Mesenchymal stem cell (in vitro differentiated cells and primary cell): ENCODE data around the gene NRXN3.

Experiments used
- DNase-seq: peaks from one replicate; pipeline ENCODE4 v3.0.0-alpha.2; 2013
- H2AFZ ChIP-seq: one replicate; pipeline ENCODE4 v1.6.1; 2013; ENCODE audit warnings: low read depth, mild to moderate bottlenecking, control low read depth, inconsistent platforms, low read length, moderate library complexity
- H2AK5ac ChIP-seq: 2 replicates; pipeline ENCODE4 v1.6.1; 2013; ENCODE audit warnings: low read length, moderate library complexity, mild to moderate bottlenecking, inconsistent platforms; ENCODE audit not compliant: severe bottlenecking
- H2BK120ac ChIP-seq: one replicate; pipeline ENCODE4 v1.6.1; 2013; ENCODE audit warnings: low read depth, mild to moderate bottlenecking, inconsistent platforms, low read length, moderate library complexity
- H2BK12ac ChIP-seq, 2 experiments: one replicate each; pipeline ENCODE4 v1.6.1; 2013; ENCODE audit warnings: inconsistent platforms in 2 of 2, low read length in 2 of 2, mild to moderate bottlenecking in 2 of 2, moderate library complexity in 2 of 2, control low read depth in 1 of 2
- H2BK15ac ChIP-seq: one replicate; pipeline ENCODE4 v1.6.1; 2013; ENCODE audit warnings: mild to moderate bottlenecking, low read depth, inconsistent platforms; ENCODE audit not compliant: poor library complexity, severe bottlenecking
- H2BK5ac ChIP-seq: 2 replicates; pipeline ENCODE4 v1.6.1; 2013; ENCODE audit warnings: low read depth, mild to moderate bottlenecking, low read length, control low read depth, inconsistent platforms; ENCODE audit not compliant: poor library complexity, severe bottlenecking
- H3K14ac ChIP-seq, 2 experiments: one replicate each; pipeline ENCODE4 v1.6.1; 2013; ENCODE audit warnings: inconsistent platforms in 2 of 2, low read length in 2 of 2, control low read depth in 1 of 2, mild to moderate bottlenecking in 1 of 2, moderate library complexity in 1 of 2
- H3K18ac ChIP-seq, 2 experiments: one replicate each; pipeline ENCODE4 v1.6.1; 2013; ENCODE audit warnings: inconsistent platforms in 2 of 2, low read length in 2 of 2, control low read depth in 1 of 2, low read depth in 1 of 2, mild to moderate bottlenecking in 1 of 2
- H3K23ac ChIP-seq, 2 experiments: one replicate each; pipeline ENCODE4 v1.6.1; 2013; ENCODE audit warnings: inconsistent platforms in 2 of 2, low read length in 2 of 2, mild to moderate bottlenecking in 2 of 2, moderate library complexity in 2 of 2, control low read depth in 1 of 2
- H3K27ac ChIP-seq: 2 replicates; pipeline ENCODE4 v1.5.1; 2013; ENCODE audit warnings: mild to moderate bottlenecking, moderate library complexity, low read length, control low read depth, inconsistent platforms; ENCODE audit not compliant: poor library complexity, severe bottlenecking
- H3K27me3 ChIP-seq, 2 experiments: 2 replicates each; pipeline versions ENCODE4 v1.6.1 to v1.7.0; 2013; ENCODE audit warnings: low read length in 2 of 2, mild to moderate bottlenecking in 2 of 2, moderate library complexity in 2 of 2, control low read depth in 1 of 2, inconsistent platforms in 1 of 2; ENCODE audit not compliant: control insufficient read depth in 1 of 2, insufficient read depth in 1 of 2
- H3K36me3 ChIP-seq, 2 experiments: 2 replicates each; pipeline versions ENCODE4 v1.6.1 to v1.7.0; 2013; ENCODE audit warnings: low read length in 2 of 2, control low read depth in 1 of 2, inconsistent platforms in 1 of 2, low read depth in 1 of 2, mild to moderate bottlenecking in 1 of 2; ENCODE audit not compliant: insufficient read depth in 2 of 2, control insufficient read depth in 1 of 2
- H3K4ac ChIP-seq, 2 experiments: one replicate each; pipeline ENCODE4 v1.6.1; 2013; ENCODE audit warnings: inconsistent platforms in 2 of 2, low read length in 2 of 2, mild to moderate bottlenecking in 2 of 2, moderate library complexity in 2 of 2, control low read depth in 1 of 2, low read depth in 1 of 2
- H3K4me1 ChIP-seq: 2 replicates; pipeline ENCODE4 v1.6.1; 2013; ENCODE audit warnings: low read depth, low read length, control low read depth; ENCODE audit not compliant: control insufficient read depth, insufficient read depth
- H3K4me2 ChIP-seq: 2 replicates; pipeline ENCODE4 v1.6.1; 2013; ENCODE audit warnings: low read length, mild to moderate bottlenecking, inconsistent platforms; ENCODE audit not compliant: poor library complexity, severe bottlenecking
- H3K4me3 ChIP-seq, 2 experiments: 2 replicates each; pipeline versions ENCODE4 v1.5.1 to v1.7.0; 2013; ENCODE audit warnings: low read length in 2 of 2, mild to moderate bottlenecking in 2 of 2, control low read depth in 1 of 2, low read depth in 1 of 2; ENCODE audit not compliant: insufficient read depth in 1 of 2
- H3K79me1 ChIP-seq: replicated peaks from 2 replicates; pipeline ENCODE4 v1.6.1; 2013; ENCODE audit warnings: mild to moderate bottlenecking, control low read depth, low read length, inconsistent platforms; ENCODE audit not compliant: poor library complexity, severe bottlenecking
- H3K9ac ChIP-seq: 2 replicates; pipeline ENCODE4 v1.7.0; 2013; ENCODE audit warnings: mild to moderate bottlenecking, low read length, moderate library complexity
- H3K9me3 ChIP-seq: 2 replicates; pipeline ENCODE4 v1.7.0; 2013; ENCODE audit warnings: mild to moderate bottlenecking, low read length; ENCODE audit not compliant: control insufficient read depth
- H4K8ac ChIP-seq: one replicate; pipeline ENCODE4 v1.6.1; 2013; ENCODE audit warnings: inconsistent platforms, mild to moderate bottlenecking, low read length, moderate library complexity
- H4K91ac ChIP-seq: one replicate; pipeline ENCODE4 v1.6.1; 2013; ENCODE audit warnings: mild to moderate bottlenecking, low read length, inconsistent platforms
- WGBS: methylation state at CpG from one replicate; pipeline ENCODE4 v1.1.7; 2013; ENCODE audit warnings: mixed read lengths; 5-methylcytosine and 5-hydroxymethylcytosine counted together

NRXN3 gene

GRCh38 chr14:78325911-78326310 lies 155.7 kb downstream of the NRXN3 start:
- no peak overlapping the region for H3K4me2 ChIP-seq
- H2BK12ac ChIP-seq: no peak overlapping the region
- no peak overlapping the region for H3K14ac ChIP-seq
- no peak overlapping the region for H2AK5ac ChIP-seq
- no peak overlapping the region for H2BK15ac ChIP-seq
- no peaks in the 10 kb centered on the region for H3K4me1 ChIP-seq
- no peaks in the 10 kb centered on the region for H3K36me3 ChIP-seq
- no peak overlapping the region for H4K8ac ChIP-seq
- no peak overlapping the region for H3K9ac ChIP-seq
- WGBS: 18% methylated on average over 1 of the region's 2 CpGs
- DNase-seq: no peak
- H2BK120ac ChIP-seq: no peak overlapping the region
- H3K27me3 ChIP-seq: no peaks in the 10 kb centered on the region
- no peak overlapping the region for H4K91ac ChIP-seq
- H3K79me1 ChIP-seq: no peaks in the 10 kb centered on the region
- H2BK5ac ChIP-seq: no peak overlapping the region
- H3K23ac ChIP-seq: no peak overlapping the region
- H3K27ac ChIP-seq: no peak overlapping the region
- no peak overlapping the region for H3K18ac ChIP-seq
- H3K9me3 ChIP-seq: no peaks in the 10 kb centered on the region
- H3K4ac ChIP-seq: no peak overlapping the region
- H3K4me3 ChIP-seq: no peak overlapping the region
- H2AFZ ChIP-seq: no peak overlapping the region

- Histone ChIP-seq H3K27me3 (no peaks in the 10 kb centered on the region), H4K8ac (no peak overlapping the region), H4K91ac (no peak overlapping the region), H2AFZ (no peak overlapping the region), H3K14ac (no peak overlapping the region), H2BK120ac (no peak overlapping the region), H2AK5ac (no peak overlapping the region), H2BK12ac (no peak overlapping the region), H3K36me3 (no peaks in the 10 kb centered on the region), H3K79me1 (no peaks in the 10 kb centered on the region), H3K4ac (no peak overlapping the region), H3K4me1 (no peaks in the 10 kb centered on the region), H3K4me3 (no peak overlapping the region), H3K9me3 (no peaks in the 10 kb centered on the region), H3K23ac (no peak overlapping the region), H3K9ac (no peak overlapping the region), H3K4me2 (no peak overlapping the region), H2BK5ac (no peak overlapping the region), H3K27ac (no peak overlapping the region), H3K18ac (no peak overlapping the region), H2BK15ac (no peak overlapping the region)
- no peak for DNase-seq
- 71% methylated on average over 5 of the region's 7 CpGs for WGBS
These were observed 157.5 kb downstream of the NRXN3 start for GRCh38 chr14:78327426-78328221.

GRCh38 chr14:78329371-78329770 lies 159.2 kb downstream of the NRXN3 start:
- Histone ChIP-seq H2AK5ac (no peak overlapping the region), H2BK12ac (no peak overlapping the region), H2BK120ac (no peak overlapping the region)

DNA sequence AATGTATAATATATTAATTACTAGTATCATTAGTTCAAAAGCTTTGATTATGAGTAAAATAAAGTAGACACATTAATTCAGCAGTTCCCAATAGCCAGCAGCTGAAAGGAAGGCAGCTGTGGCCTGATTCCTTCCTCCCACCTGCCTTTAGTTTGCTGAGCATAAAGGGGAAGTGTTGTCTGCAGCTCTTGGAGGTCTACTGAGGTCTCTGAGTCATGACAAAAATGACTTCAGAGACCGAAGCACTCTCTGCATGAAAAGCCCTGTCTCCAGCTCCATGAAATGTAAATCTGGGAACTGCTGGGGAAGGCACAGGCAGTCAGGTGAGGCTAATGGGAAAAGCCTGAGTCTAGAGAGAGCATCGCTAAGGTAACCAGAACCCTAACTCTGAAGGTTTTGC lies 165.4 kb downstream of the NRXN3 start:
- DNase-seq: no peak
- H3K4ac ChIP-seq: no peak overlapping the region
- H3K23ac ChIP-seq: no peak overlapping the region
- no peak overlapping the region for H2BK15ac ChIP-seq
- no peak overlapping the region for H3K27ac ChIP-seq
- H3K36me3 ChIP-seq: no peaks in the 10 kb centered on the region
- H2AK5ac ChIP-seq: no peak overlapping the region
- no peak overlapping the region for H3K9ac ChIP-seq
- no peak overlapping the region for H2BK5ac ChIP-seq
- H4K91ac ChIP-seq: no peak overlapping the region
- no peaks in the 10 kb centered on the region for H3K4me1 ChIP-seq
- no peak overlapping the region for H4K8ac ChIP-seq
- no peak overlapping the region for H3K14ac ChIP-seq
- H3K27me3 ChIP-seq: peaks cover 0 to 4% of the 10 kb centered on the region in 2 experiments
- no peak overlapping the region for H3K18ac ChIP-seq
- H3K4me2 ChIP-seq: no peak overlapping the region
- no peak overlapping the region for H2AFZ ChIP-seq
- no peaks in the 10 kb centered on the region for H3K79me1 ChIP-seq
- H3K4me3 ChIP-seq: no peak overlapping the region
- WGBS: 65% methylated on average over 2 of the region's 2 CpGs
- H2BK12ac ChIP-seq: no peak overlapping the region
- no peaks in the 10 kb centered on the region for H3K9me3 ChIP-seq
- no peak overlapping the region for H2BK120ac ChIP-seq

More at GRCh38 chr14:78329371-78329770, 159.2 kb downstream of the NRXN3 start:
- Histone ChIP-seq H3K36me3 (no peaks in the 10 kb centered on the region), H3K27ac (no peak overlapping the region), H3K4me3 (no peak overlapping the region), H3K9me3 (no peaks in the 10 kb centered on the region), H3K23ac (no peak overlapping the region), H3K9ac (peak overlapping the region; percentile 34), H3K4me1 (no peaks in the 10 kb centered on the region), H3K27me3 (no peaks in the 10 kb centered on the region), H3K18ac (no peak overlapping the region), H3K4ac (no peak overlapping the region), H4K8ac (no peak overlapping the region), H4K91ac (no peak overlapping the region), H3K4me2 (no peak overlapping the region), H3K79me1 (no peaks in the 10 kb centered on the region), H3K14ac (no peak overlapping the region), H2AFZ (no peak overlapping the region), H2BK15ac (no peak overlapping the region), H2BK5ac (no peak overlapping the region)
- no peak for DNase-seq
- WGBS: no CpG with 5 or more reads among the region's 1 CpG
